ENCODE data around the gene AKNAD1. TPM values are rescaled to one million over a fixed set of nuclear protein-coding genes. Genes with fewer than 3 reads are reported as not detected.

AKNAD1 gene, protein sequence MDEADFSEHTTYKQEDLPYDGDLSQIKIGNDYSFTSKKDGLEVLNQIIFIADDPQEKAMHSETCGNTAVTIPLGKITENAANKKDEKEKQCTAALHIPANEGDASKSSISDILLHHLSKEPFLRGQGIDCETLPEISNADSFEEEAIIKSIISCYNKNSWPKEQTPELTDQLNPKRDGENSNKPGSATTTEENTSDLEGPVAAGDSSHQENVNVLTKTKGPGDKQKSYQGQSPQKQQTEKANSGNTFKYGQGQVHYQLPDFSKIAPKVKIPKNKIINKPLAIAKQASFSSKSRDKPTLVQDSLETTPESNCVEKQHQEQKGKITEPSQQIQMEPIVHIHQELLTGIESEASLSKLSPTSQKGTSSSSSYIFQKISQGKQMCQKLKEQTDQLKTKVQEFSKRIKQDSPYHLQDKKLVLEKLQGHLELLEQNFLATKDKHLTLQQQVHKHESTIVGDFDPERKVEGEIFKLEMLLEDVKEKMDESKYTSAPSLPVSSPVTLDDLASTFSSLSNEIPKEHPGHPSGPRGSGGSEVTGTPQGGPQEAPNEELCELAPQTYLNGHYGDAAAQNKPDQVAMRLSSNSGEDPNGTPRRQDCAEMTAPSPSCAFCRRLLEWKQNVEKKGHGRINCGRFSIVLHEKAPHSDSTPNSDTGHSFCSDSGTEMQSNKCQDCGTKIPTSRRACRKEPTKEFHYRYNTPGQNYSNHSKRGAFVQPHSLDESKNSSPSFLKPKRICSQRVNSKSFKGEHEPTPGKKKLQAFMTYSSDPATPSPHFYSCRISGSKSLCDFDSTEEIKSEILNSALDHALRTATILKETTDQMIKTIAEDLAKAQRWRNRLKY
- total RNA-seq, result not detected in 2 replicates

GRCh38 chr1:108856994-108857393 is at the start of gene AKNAD1:
AKNAD1 (minus strand) TSS chr1:108857094; CDS start chr1:108852664, 4,430 bp downstream.

Other genes with a start within 250 kb of the AKNAD1 start
- gene HENMT1, start 196.0 kb downstream of the AKNAD1 start, total RNA-seq, result 1.2 and 1.5 TPM in 2 replicates
- 6.7 and 9.0 TPM in 2 replicates for gene PRPF38B, start 164.8 kb downstream of the AKNAD1 start, total RNA-seq
- 0.48 TPM in 1 of 2 replicates, not detected in the other for gene FNDC7, start 144.2 kb downstream of the AKNAD1 start, total RNA-seq
- 33.3 and 36.2 TPM in 2 replicates for gene STXBP3, start 110.4 kb downstream of the AKNAD1 start, total RNA-seq
- 44.3 and 123 TPM in 2 replicates for gene GPSM2, start 19.9 kb upstream of the AKNAD1 start, total RNA-seq
- 19.0 and 28.1 TPM in 2 replicates for gene CLCC1, start 106.4 kb upstream of the AKNAD1 start, total RNA-seq
- gene WDR47, start 185.0 kb upstream of the AKNAD1 start, total RNA-seq, result 16.4 and 24.1 TPM in 2 replicates
- gene TAF13, start 218.9 kb upstream of the AKNAD1 start, total RNA-seq, result 67.4 and 106 TPM in 2 replicates
- 21.0 and 48.6 TPM in 2 replicates for gene TMEM167B, start 233.7 kb upstream of the AKNAD1 start, total RNA-seq